Nephron progenitor cell (in vitro differentiated cells): Measurements from ENCODE around the gene ANTXR1.

Source experiments
- DNase-seq: peaks from one replicate; pipeline ENCODE4 v3.0.0; 2021
- H3K27ac Mint-ChIP-seq: 2 replicates; pipeline ENCODE4 v1.8.0; 2021; ENCODE audit warnings: mild to moderate bottlenecking, moderate library complexity, mixed read lengths
- H3K27me3 Mint-ChIP-seq: 2 replicates; pipeline ENCODE4 v1.8.0; 2021; ENCODE audit warnings: mild to moderate bottlenecking, low read depth, mixed read lengths; ENCODE audit not compliant: poor library complexity
- H3K36me3 Mint-ChIP-seq: 2 replicates; pipeline ENCODE4 v1.8.0; 2021; ENCODE audit warnings: low read depth, mixed read lengths
- H3K4me1 Mint-ChIP-seq: 2 replicates; pipeline ENCODE4 v1.8.0; 2021; ENCODE audit warnings: mixed read lengths
- H3K4me3 Mint-ChIP-seq: 2 replicates; pipeline ENCODE4 v1.8.0; 2021; ENCODE audit warnings: mild to moderate bottlenecking, moderate library complexity, mixed read lengths
- H3K9me3 Mint-ChIP-seq: 2 replicates; pipeline ENCODE4 v1.8.0; 2021; ENCODE audit warnings: mild to moderate bottlenecking, moderate library complexity, mixed read lengths
- TF ChIP-seq, protein P1 (sequence below): fragments of 200-600 bp; sonication (generic); IDR thresholded peaks from 2 replicates; pipeline ENCODE4 v1.5.0; 2021; ENCODE audit warnings: antibody characterized with exemption

Gene ANTXR1

DNA sequence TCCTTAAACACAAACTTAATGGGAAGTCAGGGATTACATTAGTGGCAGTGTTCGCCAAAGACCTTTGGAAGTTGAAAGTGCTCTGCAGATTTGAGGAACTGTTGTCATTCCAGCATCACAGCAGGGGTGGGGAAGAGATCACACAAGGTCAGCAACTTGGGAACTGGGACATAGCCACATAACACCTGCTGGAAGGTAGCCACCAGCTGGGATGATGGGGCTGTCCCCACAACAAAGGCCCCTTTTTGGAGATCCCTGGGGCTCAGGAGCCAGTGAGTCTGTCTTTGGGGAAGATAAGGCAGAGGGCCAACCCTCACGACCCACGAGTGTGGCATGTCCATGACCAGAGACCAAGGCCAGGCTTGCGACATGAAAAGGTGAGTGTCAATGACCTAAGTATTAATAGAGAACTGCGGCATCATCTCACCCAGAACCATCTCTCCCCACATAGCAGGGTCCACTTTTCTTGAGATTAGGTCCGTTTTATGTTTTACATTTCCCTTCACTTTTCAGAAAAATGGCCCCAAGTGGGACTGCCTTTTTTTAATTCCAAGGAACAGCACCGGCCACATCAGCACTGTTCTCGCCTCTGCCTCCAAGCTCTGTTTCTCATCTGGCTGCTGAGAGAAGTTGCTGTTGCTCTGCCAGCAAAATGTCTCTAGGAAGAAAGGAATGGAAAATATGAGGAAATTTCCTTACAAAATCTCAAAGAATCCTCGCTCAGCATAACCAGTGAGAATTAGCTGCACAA is 267.1 kb downstream of the ANTXR1 start:
- H3K27ac Mint-ChIP-seq: no peak overlapping the region
- no peaks in the 10 kb centered on the region for H3K36me3 Mint-ChIP-seq
- no peaks in the 10 kb centered on the region for H3K4me1 Mint-ChIP-seq
- H3K4me3 Mint-ChIP-seq: no peak overlapping the region
- peaks cover 4% of the 10 kb centered on the region for H3K9me3 Mint-ChIP-seq
- TF ChIP-seq, protein P1, sequence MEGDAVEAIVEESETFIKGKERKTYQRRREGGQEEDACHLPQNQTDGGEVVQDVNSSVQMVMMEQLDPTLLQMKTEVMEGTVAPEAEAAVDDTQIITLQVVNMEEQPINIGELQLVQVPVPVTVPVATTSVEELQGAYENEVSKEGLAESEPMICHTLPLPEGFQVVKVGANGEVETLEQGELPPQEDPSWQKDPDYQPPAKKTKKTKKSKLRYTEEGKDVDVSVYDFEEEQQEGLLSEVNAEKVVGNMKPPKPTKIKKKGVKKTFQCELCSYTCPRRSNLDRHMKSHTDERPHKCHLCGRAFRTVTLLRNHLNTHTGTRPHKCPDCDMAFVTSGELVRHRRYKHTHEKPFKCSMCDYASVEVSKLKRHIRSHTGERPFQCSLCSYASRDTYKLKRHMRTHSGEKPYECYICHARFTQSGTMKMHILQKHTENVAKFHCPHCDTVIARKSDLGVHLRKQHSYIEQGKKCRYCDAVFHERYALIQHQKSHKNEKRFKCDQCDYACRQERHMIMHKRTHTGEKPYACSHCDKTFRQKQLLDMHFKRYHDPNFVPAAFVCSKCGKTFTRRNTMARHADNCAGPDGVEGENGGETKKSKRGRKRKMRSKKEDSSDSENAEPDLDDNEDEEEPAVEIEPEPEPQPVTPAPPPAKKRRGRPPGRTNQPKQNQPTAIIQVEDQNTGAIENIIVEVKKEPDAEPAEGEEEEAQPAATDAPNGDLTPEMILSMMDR: no peak
- peaks cover 3% of the 10 kb centered on the region for H3K27me3 Mint-ChIP-seq
- no peak for DNase-seq

DNA sequence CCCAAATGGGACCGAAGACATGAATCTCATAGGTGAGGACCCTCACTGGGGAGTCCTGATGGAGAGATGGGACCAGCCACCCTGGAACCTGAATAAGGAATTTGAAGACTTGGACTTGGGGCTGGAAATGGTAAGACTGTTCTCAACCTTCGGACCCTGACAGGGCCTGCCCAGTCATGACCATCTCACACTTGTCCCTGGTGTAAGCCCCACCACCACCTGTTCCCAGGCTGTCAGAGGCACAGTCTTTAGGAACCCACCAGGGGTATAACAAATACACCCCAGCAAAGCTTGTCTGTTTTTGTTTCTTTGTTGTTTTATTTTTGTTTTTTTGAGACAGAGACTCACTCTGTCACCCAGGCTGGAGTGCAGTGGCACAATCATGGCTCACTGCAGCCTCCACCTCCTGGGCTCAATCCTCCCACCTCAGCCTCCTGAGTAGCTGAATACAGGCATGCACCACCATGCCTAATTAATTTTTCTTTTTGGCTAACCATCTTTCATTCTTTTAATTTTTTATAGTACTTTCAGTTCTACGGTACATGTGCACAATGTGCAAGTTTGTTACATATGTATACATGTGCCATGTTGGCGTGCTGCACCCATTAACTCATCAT is 267.9 kb downstream of the ANTXR1 start:
- Mint-ChIP-seq H3K27ac (no peak overlapping the region), H3K4me1 (no peaks in the 10 kb centered on the region), H3K9me3 (peaks cover 4% of the 10 kb centered on the region), H3K27me3 (peaks cover 3% of the 10 kb centered on the region), H3K36me3 (no peaks in the 10 kb centered on the region), H3K4me3 (no peak overlapping the region)
- TF ChIP-seq, protein P1: no peak
- DNase-seq: no peak

DNA sequence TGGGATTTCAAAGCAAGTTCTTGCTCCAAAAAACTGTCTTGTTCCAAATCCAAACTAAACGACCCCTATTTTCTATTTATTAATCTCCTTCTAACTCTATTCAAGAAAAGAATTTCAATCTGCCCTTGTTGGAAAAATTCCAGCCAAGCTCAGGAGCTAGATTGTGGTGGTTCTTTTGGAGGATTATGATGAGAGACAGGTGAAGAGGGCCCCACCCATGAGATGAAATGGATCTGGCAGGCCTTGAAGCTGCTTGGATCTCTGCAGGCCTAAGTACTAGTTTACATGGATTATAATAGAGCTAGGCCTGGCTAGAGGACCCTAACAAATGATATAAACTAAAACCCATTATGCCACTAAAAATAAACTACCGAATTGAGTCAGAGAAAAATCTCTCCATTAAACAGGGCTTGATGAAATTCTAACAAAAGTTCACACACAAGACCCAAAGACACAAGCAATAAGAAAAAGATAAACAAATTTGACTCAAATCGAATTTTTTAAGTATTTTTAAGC is 272.5 kb downstream of the ANTXR1 start:
- Mint-ChIP-seq H3K4me1 (no peaks in the 10 kb centered on the region), H3K27me3 (peaks cover 3% of the 10 kb centered on the region), H3K9me3 (no peaks in the 10 kb centered on the region), H3K27ac (no peak overlapping the region), H3K4me3 (no peak overlapping the region), H3K36me3 (no peaks in the 10 kb centered on the region)
- DNase-seq: no peak
- TF ChIP-seq, protein P1: no peak

DNA sequence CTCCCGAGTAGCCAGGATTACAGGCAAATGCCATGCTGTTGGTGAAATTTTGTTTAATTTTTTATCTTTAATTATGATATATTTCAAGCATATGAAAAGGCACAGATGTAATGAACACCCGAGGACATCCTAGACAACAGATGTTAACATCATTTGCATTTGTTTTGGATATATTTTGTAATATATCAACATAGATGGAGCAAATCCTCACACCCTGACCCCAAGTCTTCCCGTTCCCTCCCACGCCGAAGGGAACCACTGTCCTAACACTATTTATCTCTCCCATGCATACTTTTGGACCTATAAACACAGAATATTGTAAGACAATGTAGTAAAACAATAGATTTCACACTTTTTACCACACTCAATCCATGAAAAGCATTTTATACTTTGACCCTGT is 274.6 kb downstream of the ANTXR1 start:
- Mint-ChIP-seq H3K36me3 (no peaks in the 10 kb centered on the region), H3K4me3 (no peak overlapping the region), H3K9me3 (no peaks in the 10 kb centered on the region), H3K27ac (no peak overlapping the region), H3K27me3 (peaks cover 9% of the 10 kb centered on the region), H3K4me1 (no peaks in the 10 kb centered on the region)
- no peak for DNase-seq
- TF ChIP-seq, protein P1: no peak

DNA sequence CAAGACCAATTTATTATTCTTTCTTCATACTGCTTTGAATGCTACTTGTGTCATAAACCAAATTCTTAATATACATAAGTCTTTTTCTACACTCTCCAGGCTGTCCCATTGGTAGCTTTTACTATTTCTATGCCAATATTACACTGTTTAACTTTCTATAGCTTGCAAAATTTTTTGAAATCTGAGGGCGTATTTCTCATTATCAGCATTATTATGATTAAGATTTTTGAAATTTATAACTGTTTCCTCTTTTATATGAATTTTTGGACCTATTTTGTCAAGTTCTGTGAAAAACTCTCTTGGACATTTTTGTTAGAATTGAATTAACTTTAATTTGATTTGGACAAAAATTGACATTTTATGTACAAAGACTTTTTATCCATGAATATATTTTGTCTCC is 275.4 kb downstream of the ANTXR1 start:
- Mint-ChIP-seq H3K9me3 (no peaks in the 10 kb centered on the region), H3K4me3 (no peak overlapping the region), H3K4me1 (no peaks in the 10 kb centered on the region), H3K27me3 (peaks cover 9% of the 10 kb centered on the region), H3K27ac (no peak overlapping the region), H3K36me3 (no peaks in the 10 kb centered on the region)
- no peak for DNase-seq
- TF ChIP-seq, protein P1: no peak
